Lung (tissue), 12 donors: ENCODE results near the gene DLG2. TPM values are rescaled to one million over a fixed set of nuclear protein-coding genes. Genes with fewer than 3 reads are reported as not detected.

Experiments used
- ATAC-seq: fragments of 200-7000 bp; cut with Tn5 transposase; one replicate; pipeline ENCODE4 v1.9.1; 2020; ENCODE audit warnings: moderate number of reproducible peaks; ENCODE audit not compliant: insufficient read depth, low FRiP score
- DNase-seq, 3 donors: peaks; one replicate each; pipeline ENCODE4 v3.0.0-alpha.2; 2013 to 2017
- H3K27ac ChIP-seq, 2 donors: one replicate each; pipeline ENCODE4 v1.5.1; 2013; ENCODE audit warnings: mild to moderate bottlenecking in 2 of 2, moderate library complexity in 2 of 2, control low read depth in 1 of 2, inconsistent platforms in 1 of 2, low read depth in 1 of 2, low read length in 1 of 2
- H3K27me3 ChIP-seq, 3 donors: one replicate each; pipeline ENCODE4 v1.5.1; 2013; ENCODE audit warnings: low read length in 2 of 3; ENCODE audit not compliant: control insufficient read depth in 3 of 3, insufficient read depth in 3 of 3
- H3K36me3 ChIP-seq, 4 donors: one replicate each; pipeline ENCODE4 v1.5.1; 2013; ENCODE audit warnings: low read length in 4 of 4, mild to moderate bottlenecking in 1 of 4, moderate library complexity in 1 of 4; ENCODE audit not compliant: control insufficient read depth in 4 of 4, insufficient read depth in 4 of 4
- H3K4me1 ChIP-seq, 5 donors: one replicate each; pipeline ENCODE4 v1.5.1; 2013; ENCODE audit warnings: low read length in 5 of 5, mild to moderate bottlenecking in 2 of 5, moderate library complexity in 1 of 5; ENCODE audit not compliant: control insufficient read depth in 5 of 5, insufficient read depth in 5 of 5
- H3K4me3 ChIP-seq: one replicate; pipeline ENCODE4 v1.5.1; 2013; ENCODE audit warnings: mild to moderate bottlenecking, control low read depth, moderate library complexity
- H3K9ac ChIP-seq, 2 donors: one replicate each; pipeline ENCODE4 v1.5.1; 2013; ENCODE audit warnings: low read length in 2 of 2, control low read depth in 1 of 2; ENCODE audit not compliant: insufficient read depth in 1 of 2
- H3K9me3 ChIP-seq, 4 donors: one replicate each; pipeline ENCODE4 v1.5.1; 2013; ENCODE audit warnings: low read length in 3 of 4, mild to moderate bottlenecking in 1 of 4, moderate library complexity in 1 of 4; ENCODE audit not compliant: control insufficient read depth in 4 of 4, insufficient read depth in 3 of 4
- CTCF ChIP-seq: IDR thresholded peaks from 2 replicates; pipeline ENCODE4 v1.5.1; 2012; ENCODE audit warnings: mild to moderate bottlenecking; ENCODE audit errors: control extremely low read depth, extremely low read depth
- WGBS, 2 donors: extraction: QIAGEN DNeasy Blood & Tissue Kit; methylation state at CpG; one replicate each; pipeline ENCODE4 v1.1.7; 2013; 5-methylcytosine and 5-hydroxymethylcytosine counted together
- polyA plus RNA-seq, 2 donors: library from polyadenylated mRNA; stranded (reverse); fragments of 200-250 nt; gene quantifications; one replicate each; pipeline ENCODE4 v1.2.1, GENCODE V29; 2013
- total RNA-seq, 2 donors: library from RNA; depleted of rRNA in 1 of 2; stranded (reverse); fragments of >200 nt in 1 of 2; gene quantifications; one replicate each; pipeline ENCODE4 v1.2.1, GENCODE V29; 2014 to 2021
- donor health status: control.
- donor health status: control.
- donor health status: Bipolar disorder and iron deficiency.
- donor health status: healthy.
- donor health status: DM: yes; HTN: yes; CAD: no.

Gene DLG2
- total and polyA plus RNA-seq, 4 donors: 0.32 to 24.1 (median 5.4) TPM

GRCh38 chr11:83835423-83835822 is 1791.7 kb downstream of the DLG2 start:
- WGBS, 2 donors: 32 to 48% methylated on average over 1 of the region's 1 CpG
- TF ChIP-seq CTCF: no peak
- H3K9ac ChIP-seq: no peak overlapping the region
- H3K4me3 ChIP-seq: no peak overlapping the region
- no peaks in the 10 kb centered on the region for H3K9me3 ChIP-seq
- H3K27me3 ChIP-seq: peaks cover 0 to 3% (median 0%) of the 10 kb centered on the region in 3 donors
- no peaks in the 10 kb centered on the region for H3K4me1 ChIP-seq
- no peak overlapping the region for H3K27ac ChIP-seq
- H3K36me3 ChIP-seq: no peaks in the 10 kb centered on the region
- no peak for DNase-seq
- no peak for ATAC-seq

GRCh38 chr11:83831929-83832328 is 1795.2 kb downstream of the DLG2 start:
- H3K27me3 ChIP-seq: no peaks in the 10 kb centered on the region
- no peaks in the 10 kb centered on the region for H3K9me3 ChIP-seq
- H3K9ac ChIP-seq: no peak overlapping the region
- TF ChIP-seq CTCF: no peak
- no peak for DNase-seq
- ATAC-seq: no peak
- H3K36me3 ChIP-seq: no peaks in the 10 kb centered on the region
- H3K4me3 ChIP-seq: no peak overlapping the region
- no peak overlapping the region for H3K27ac ChIP-seq
- H3K4me1 ChIP-seq: no peaks in the 10 kb centered on the region

GRCh38 chr11:83827940-83828554 is 1799.1 kb downstream of the DLG2 start:
- Histone ChIP-seq H3K4me1 (no peaks in the 10 kb centered on the region), H3K27me3 (no peaks in the 10 kb centered on the region), H3K36me3 (no peaks in the 10 kb centered on the region), H3K27ac (no peak overlapping the region), H3K9ac (peak overlapping the region in 1 of 2 donors; percentile 15), H3K4me3 (no peak overlapping the region), H3K9me3 (no peaks in the 10 kb centered on the region)
- DNase-seq (peak in 2 of 3 donors; percentile 53 to 64), ATAC-seq (no peak)
- WGBS, 2 donors: 51 to 59% methylated on average over 5 of the region's 5 CpGs
- no peak for TF ChIP-seq CTCF

- TF ChIP-seq CTCF: no peak
- H3K4me1 ChIP-seq: no peaks in the 10 kb centered on the region
- H3K36me3 ChIP-seq: no peaks in the 10 kb centered on the region
- H3K9ac ChIP-seq: no peak overlapping the region
- no peaks in the 10 kb centered on the region for H3K27me3 ChIP-seq
- no peak overlapping the region for H3K4me3 ChIP-seq
- no peak overlapping the region for H3K27ac ChIP-seq
- 74 to 78% methylated on average over 3 of the region's 3 CpGs for WGBS, 2 donors
- no peak for ATAC-seq
- no peaks in the 10 kb centered on the region for H3K9me3 ChIP-seq
- no peak for DNase-seq
These were observed 1799.6 kb downstream of the DLG2 start for GRCh38 chr11:83827520-83827919.
